C4-2B (cell line): ENCODE measurements around the gene C18orf63.

Experiments used
- H3K27ac ChIP-seq: fragments of 450-650 bp; 2 replicates; pipeline ENCODE4 v1.5.1; 2017
- ZFX ChIP-seq: fragments of 450-650 bp; IDR thresholded peaks from 2 replicates; pipeline ENCODE4 v1.6.1; 2017
- TF ChIP-seq, protein P1 (sequence below): fragments of 450-650 bp; conservative IDR thresholded peaks from 2 replicates; pipeline ENCODE4 v1.5.1; 2017; ENCODE audit warnings: mild to moderate bottlenecking

The C18orf63 gene

DNA sequence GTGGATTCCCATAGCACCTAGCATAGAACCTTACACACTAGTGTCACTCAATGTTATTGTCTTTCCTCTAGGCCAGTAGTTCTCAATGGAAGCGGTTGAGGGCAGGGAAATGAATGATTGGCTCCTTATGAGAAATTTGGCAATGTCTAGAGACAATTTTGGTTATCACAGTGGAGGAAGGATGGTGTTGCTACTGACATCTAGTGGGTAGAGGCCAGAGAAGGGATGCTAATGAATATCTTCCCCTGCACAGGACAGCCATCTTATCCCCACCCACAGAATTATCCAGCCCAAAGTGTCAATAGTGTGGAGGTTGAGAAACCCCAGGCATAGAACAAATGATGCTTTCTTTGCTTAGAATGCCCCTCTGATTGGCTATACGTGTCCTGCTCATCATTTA lies 15.8 kb downstream of the C18orf63 start:
- TF ChIP-seq, protein P1, sequence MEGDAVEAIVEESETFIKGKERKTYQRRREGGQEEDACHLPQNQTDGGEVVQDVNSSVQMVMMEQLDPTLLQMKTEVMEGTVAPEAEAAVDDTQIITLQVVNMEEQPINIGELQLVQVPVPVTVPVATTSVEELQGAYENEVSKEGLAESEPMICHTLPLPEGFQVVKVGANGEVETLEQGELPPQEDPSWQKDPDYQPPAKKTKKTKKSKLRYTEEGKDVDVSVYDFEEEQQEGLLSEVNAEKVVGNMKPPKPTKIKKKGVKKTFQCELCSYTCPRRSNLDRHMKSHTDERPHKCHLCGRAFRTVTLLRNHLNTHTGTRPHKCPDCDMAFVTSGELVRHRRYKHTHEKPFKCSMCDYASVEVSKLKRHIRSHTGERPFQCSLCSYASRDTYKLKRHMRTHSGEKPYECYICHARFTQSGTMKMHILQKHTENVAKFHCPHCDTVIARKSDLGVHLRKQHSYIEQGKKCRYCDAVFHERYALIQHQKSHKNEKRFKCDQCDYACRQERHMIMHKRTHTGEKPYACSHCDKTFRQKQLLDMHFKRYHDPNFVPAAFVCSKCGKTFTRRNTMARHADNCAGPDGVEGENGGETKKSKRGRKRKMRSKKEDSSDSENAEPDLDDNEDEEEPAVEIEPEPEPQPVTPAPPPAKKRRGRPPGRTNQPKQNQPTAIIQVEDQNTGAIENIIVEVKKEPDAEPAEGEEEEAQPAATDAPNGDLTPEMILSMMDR, result peak; percentile 59
- no peak for TF ChIP-seq ZFX
- no peak overlapping the region for H3K27ac ChIP-seq

DNA sequence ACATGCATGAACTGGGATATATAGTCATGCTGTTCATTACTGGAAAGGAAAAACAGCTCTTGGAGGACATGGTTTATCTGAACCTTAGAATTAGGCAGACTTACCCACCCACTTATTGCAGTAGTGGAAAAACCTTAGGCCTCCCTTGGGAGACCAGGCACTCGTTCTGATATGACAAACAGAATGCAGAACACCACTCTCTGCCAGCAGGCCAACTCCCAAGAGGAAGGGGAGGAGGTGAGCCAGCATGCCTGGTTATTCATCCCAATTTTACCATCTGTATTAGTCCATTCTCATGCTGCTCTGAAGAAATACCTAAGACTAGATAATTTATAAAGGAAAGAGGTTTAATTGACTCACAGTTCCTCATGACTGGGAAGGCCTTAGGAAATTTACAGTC lies 17.5 kb downstream of the C18orf63 start:
- H3K27ac ChIP-seq, result no peak overlapping the region
- TF ChIP-seq ZFX, result no peak
- TF ChIP-seq, protein P1, result no peak

DNA sequence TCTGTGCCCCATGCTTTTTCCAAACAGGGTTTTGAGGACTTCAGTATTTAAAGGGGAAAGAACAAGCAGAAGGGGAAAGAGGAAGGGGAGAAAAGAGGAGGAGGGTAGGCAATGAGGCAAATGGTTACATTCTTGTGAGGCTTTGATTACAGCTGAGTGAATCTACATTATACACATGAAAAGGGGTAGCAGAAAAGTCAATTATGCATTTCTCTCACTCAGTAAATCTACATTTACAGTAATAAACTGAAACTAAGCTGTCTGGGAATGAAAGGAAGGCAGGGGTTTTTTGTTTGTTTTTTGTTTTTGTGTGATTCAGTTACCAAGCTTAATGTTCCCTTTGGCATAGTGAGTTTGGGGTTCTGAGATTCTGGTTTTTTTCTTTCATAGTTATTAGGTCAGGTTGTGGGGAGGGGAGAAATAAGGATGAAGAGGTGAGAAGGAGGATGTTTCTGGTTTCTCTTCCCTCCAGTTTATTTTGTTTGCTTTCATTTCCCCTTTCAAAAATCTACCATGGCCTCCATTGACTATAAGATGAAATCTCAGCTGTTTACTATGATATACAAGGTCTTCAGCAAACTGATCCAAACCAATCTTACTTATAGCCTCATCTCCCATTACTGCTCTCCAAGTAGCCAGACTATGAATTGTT lies 18.7 kb downstream of the C18orf63 start:
- H3K27ac ChIP-seq, result no peak overlapping the region
- TF ChIP-seq, protein P1, result no peak
- TF ChIP-seq ZFX, result no peak

DNA sequence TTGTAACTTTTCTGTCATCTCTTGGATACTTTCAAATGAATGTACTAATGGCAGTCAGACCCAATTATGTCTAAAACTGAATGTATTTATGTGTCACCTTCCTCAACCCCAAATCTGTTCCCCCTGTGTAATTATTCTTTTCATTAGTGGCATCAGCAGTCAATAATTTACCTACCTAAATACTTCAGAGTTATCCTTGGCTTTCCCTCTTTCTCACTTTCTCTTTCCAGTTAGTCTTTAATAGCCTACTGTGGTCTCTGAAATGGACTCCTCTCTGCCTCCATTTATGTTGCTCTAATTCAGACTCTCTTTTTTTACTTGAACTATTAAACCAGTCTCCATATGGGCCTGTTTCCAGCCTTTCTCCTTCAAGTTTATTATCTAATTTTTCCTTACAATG lies 21.0 kb downstream of the C18orf63 start:
- no peak overlapping the region for H3K27ac ChIP-seq
- no peak for TF ChIP-seq ZFX
- TF ChIP-seq, protein P1, result no peak

DNA sequence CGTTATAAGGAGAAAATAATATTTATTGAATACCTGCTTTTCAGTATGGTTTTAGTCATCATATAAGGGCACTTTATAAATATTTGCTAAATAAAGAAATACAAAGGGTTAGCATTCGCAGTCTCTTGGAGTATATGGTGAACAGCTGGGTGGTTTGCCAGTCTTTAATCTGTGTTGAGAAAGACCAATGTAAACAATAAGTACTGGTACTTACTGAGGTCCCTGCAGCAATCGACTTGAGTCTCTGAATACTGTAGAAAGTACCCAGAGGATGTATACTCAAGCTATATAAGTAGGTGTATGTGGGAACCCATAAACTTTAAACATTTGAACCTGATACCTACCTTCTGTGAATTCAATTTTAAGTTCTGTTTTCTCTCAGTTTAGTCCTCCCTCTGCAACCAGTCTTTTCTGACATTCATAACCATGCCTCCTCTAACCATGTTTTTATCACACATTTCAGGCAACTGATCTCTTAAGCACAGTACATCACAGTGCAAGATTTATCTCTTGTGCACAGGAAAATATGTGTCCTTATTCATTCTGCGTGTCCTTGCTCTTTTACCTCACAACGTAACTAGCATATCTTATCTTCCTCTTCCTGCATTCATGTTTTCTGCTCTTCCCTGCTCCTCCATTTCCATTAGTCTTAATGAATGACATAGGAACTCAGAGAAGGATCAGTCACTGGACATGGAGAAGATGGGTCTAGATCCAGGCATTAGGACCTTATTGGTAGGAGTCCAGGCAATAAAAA lies 21.7 kb downstream of the C18orf63 start:
- no peak overlapping the region for H3K27ac ChIP-seq
- TF ChIP-seq, protein P1, result no peak
- TF ChIP-seq ZFX, result no peak

DNA sequence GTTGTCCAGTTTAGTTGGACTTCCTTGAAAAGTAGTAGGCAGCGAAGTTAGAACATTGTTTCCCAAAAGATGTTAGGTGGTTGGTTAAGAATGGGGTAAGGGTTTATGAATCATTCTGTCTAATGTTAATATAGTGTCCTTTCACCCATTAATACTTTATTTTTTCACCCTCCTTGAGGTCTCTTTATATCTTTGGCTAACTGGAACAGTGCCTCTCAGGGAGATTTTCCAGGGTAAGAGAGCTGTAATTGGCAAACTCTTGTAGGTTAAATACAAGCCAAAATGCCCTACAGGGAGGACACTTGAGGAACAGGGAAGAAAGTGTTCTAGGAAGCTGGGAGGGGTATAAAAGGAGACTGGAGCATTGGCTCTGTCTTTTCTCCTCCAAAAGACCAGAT lies 22.3 kb downstream of the C18orf63 start:
- TF ChIP-seq ZFX, result no peak
- TF ChIP-seq, protein P1, result no peak
- no peak overlapping the region for H3K27ac ChIP-seq

DNA sequence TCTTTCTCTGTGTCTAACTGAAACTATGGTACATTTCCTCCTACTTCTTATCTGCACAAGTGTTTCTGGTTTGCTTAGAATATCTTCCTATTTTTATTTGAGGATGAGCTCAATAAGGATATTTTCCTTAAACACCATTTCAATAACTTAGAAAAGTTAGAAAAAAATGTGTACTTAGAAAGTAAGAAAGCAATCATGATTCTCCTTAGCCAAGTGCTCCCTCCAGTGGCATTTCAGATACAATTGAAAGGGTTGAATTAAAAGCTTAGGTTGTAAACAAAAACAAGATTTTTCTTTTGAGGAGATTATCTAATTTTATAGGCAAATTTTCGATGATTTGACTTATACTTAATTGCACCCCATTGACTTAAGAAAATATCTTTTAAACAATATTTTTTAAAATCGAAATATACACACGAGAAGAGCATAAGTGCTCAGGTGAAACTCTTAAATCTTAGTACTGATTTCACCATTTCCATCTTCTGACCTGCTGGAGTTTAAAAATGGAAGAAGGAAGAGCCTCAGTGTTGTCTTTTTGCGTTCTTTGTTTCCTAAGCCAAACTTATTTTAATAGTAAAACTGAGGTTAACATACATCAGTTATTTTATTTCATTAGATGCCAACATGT lies 26.9 kb downstream of the C18orf63 start:
- TF ChIP-seq ZFX, result no peak
- TF ChIP-seq, protein P1, result peak; percentile 82

More for the DNA sequence above, 26.9 kb downstream of the C18orf63 start:
- no peak overlapping the region for H3K27ac ChIP-seq
